Mesothelial cell of epicardium (in vitro differentiated cells): ENCODE results near the gene KRT6C. TPM values are rescaled to one million over a fixed set of nuclear protein-coding genes. Genes with fewer than 3 reads are reported as not detected.

ENCODE experiments used
- DNase-seq, 2 experiments: peaks; one replicate each; pipeline ENCODE4 v3.0.0; 2021; ENCODE audit warnings: low spot score in 2 of 2; ENCODE audit not compliant: unreplicated experiment in 2 of 2
- H3K27ac Mint-ChIP-seq: 2 replicates; pipeline ENCODE4 v1.8.0; 2021; ENCODE audit warnings: mixed read lengths
- H3K27me3 Mint-ChIP-seq: 2 replicates; pipeline ENCODE4 v1.8.0; 2021; ENCODE audit warnings: low read depth, mixed read lengths
- H3K36me3 Mint-ChIP-seq: 2 replicates; pipeline ENCODE4 v1.8.0; 2021; ENCODE audit warnings: mixed read lengths
- H3K4me1 Mint-ChIP-seq: 2 replicates; pipeline ENCODE4 v1.8.0; 2021; ENCODE audit warnings: mixed read lengths
- H3K4me3 Mint-ChIP-seq: 2 replicates; pipeline ENCODE4 v1.8.0; 2021; ENCODE audit warnings: mild to moderate bottlenecking, moderate library complexity, mixed read lengths
- H3K9me3 Mint-ChIP-seq: 2 replicates; pipeline ENCODE4 v1.8.0; 2021; ENCODE audit warnings: mixed read lengths
- CTCF ChIP-seq: fragments of 200-600 bp; sonication (generic); IDR thresholded peaks from one replicate; pipeline ENCODE4 v1.5.0; 2021; ENCODE audit warnings: antibody characterized with exemption; ENCODE audit not compliant: unreplicated experiment
- total RNA-seq: library from RNA; stranded (reverse); gene quantifications from 3 replicates; pipeline ENCODE4 v1.2.1, GENCODE V29; 2021

The KRT6C gene
- total RNA-seq = not detected in 3 replicates

- TF ChIP-seq CTCF = no peak
- no peak within 1 kb of the TSS for H3K27ac Mint-ChIP-seq
- H3K27me3 Mint-ChIP-seq = peaks cover 41% of the 10 kb centered on the region
- no peak within 1 kb of the TSS for H3K4me3 Mint-ChIP-seq
- no peaks in the 10 kb centered on the region for H3K4me1 Mint-ChIP-seq
- no peak for DNase-seq
- H3K36me3 Mint-ChIP-seq = no peaks in the 10 kb centered on the region
- H3K9me3 Mint-ChIP-seq = peaks cover 4% of the 10 kb centered on the region
Measured at GRCh38 chr12:52473768-52474167, at the start of gene KRT6C. KRT6C (minus strand) TSS chr12:52473805; CDS start chr12:52473737, 68 bp downstream.

GRCh38 chr12:52522346-52523011, 48.9 kb upstream of the KRT6C start:
- Mint-ChIP-seq H3K27me3 (peaks cover 13% of the 10 kb centered on the region), H3K4me3 (no peak overlapping the region), H3K9me3 (no peaks in the 10 kb centered on the region), H3K36me3 (no peaks in the 10 kb centered on the region), H3K27ac (peak overlapping the region; percentile 53), H3K4me1 (peaks cover 32% of the 10 kb centered on the region)
- no peak for TF ChIP-seq CTCF
- DNase-seq = peak in 1 of 2 experiments; percentile 39

GRCh38 chr12:52521568-52522266, 48.1 kb upstream of the KRT6C start:
- no peak for TF ChIP-seq CTCF
- Mint-ChIP-seq H3K4me1 (peaks cover 32% of the 10 kb centered on the region), H3K27me3 (peaks cover 13% of the 10 kb centered on the region), H3K9me3 (no peaks in the 10 kb centered on the region), H3K36me3 (no peaks in the 10 kb centered on the region), H3K27ac (peak overlapping the region; percentile 16), H3K4me3 (no peak overlapping the region)
- no peak for DNase-seq

GRCh38 chr12:52521175-52521567, 47.6 kb upstream of the KRT6C start:
- peaks cover 32% of the 10 kb centered on the region for H3K4me1 Mint-ChIP-seq
- no peak for DNase-seq
- H3K36me3 Mint-ChIP-seq = no peaks in the 10 kb centered on the region
- H3K27ac Mint-ChIP-seq = peak overlapping the region; percentile 16
- peaks cover 13% of the 10 kb centered on the region for H3K27me3 Mint-ChIP-seq
- H3K9me3 Mint-ChIP-seq = no peaks in the 10 kb centered on the region
- no peak overlapping the region for H3K4me3 Mint-ChIP-seq
- TF ChIP-seq CTCF = no peak

- H3K4me1 Mint-ChIP-seq = peaks cover 29% of the 10 kb centered on the region
- H3K36me3 Mint-ChIP-seq = no peaks in the 10 kb centered on the region
- TF ChIP-seq CTCF = no peak
- no peak within 1 kb of the TSS for H3K27ac Mint-ChIP-seq
- H3K9me3 Mint-ChIP-seq = no peaks in the 10 kb centered on the region
- H3K4me3 Mint-ChIP-seq = no peak within 1 kb of the TSS
- peaks cover 17% of the 10 kb centered on the region for H3K27me3 Mint-ChIP-seq
- DNase-seq = no peak
Measured at GRCh38 chr12:52519826-52520662, 46.4 kb upstream of the KRT6C start, which contains the start of gene KRT5. KRT5 (minus strand) TSS chr12:52520394; CDS start chr12:52520296, 98 bp downstream.
